Forelimb muscle (tissue), 1 donor: ENCODE data around the gene OR4D9. TPM values are rescaled to one million over a fixed set of nuclear protein-coding genes. Genes with fewer than 3 reads are reported as not detected.

Source experiments
- DNase-seq: peaks from one replicate; pipeline ENCODE4 v3.0.0-alpha.2; 2013; ENCODE audit warnings: low read depth
- polyA plus RNA-seq: library from polyadenylated mRNA; unstranded; fragments of 120-200 nt; gene quantifications from one replicate; pipeline ENCODE4 v1.2.1, GENCODE V29; 2013; ENCODE audit not compliant: insufficient read length

Gene OR4D9
- polyA plus RNA-seq, 1 donor, result 0.08 TPM

- DNase-seq, result peak; percentile 77
Observed at GRCh38 chr11:59550842-59551658, 39.7 kb downstream of the OR4D9 start.

DNA sequence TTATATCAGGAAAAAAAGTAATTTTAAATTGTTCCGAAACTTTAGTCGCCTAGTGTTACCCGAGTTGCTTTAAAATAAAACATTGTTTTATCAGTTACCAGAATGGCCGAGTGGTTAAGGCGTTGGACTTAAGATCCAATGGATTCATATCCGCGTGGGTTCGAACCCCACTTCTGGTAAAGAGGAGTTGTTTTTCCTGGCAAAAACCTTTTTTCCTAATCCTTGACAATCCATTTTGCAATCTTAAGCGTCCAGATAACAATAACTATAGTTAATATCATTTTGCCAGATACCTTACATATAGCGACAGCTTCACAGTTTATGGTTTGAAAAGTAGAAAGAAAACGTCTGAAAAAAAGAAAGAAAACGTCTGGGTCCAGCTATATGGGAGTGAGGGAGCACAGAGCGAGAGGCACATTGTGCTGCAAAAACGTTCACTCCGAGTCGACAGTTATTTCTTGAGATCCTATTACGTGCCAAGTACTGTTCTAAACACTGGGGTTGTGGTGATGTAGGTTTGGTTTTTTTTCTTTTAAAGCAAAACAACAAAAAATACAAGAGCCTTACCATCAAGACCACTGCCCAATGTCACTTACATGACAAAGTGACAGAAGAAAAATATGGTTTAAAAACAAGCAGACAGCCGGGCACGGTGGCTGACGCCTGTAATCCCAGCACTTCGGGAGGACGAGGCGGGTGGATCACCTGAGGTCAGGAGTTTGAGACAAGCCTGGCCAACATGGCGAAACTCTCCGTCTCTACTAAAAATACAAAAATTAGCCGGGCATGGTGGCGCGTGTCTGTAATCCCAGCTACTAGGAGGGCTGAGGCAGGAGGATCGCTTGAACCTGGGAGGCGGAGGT lies 40.6 kb downstream of the OR4D9 start:
- no peak for DNase-seq

DNA sequence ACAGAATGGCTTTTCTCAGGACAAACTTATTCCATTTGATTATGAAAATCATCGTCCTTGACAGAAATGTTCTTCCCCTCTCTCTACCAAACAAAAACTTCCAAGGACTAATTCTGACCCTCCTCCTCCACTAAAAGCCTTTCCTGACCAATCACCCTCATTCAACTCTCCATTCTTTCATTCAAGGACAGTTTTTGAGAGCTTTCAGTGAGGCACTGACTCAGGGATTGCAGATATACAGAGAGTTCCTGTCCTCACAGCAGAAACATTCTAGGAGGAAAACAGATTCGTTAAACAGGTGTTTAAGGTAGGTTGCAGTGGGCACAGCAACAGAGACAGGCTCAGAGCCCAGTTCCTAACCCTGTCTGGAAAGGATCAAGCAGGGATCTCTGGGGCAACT lies 41.5 kb downstream of the OR4D9 start:
- no peak for DNase-seq

GRCh38 chr11:59553323-59553722 lies 42.0 kb downstream of the OR4D9 start:
- DNase-seq, result no peak

DNA sequence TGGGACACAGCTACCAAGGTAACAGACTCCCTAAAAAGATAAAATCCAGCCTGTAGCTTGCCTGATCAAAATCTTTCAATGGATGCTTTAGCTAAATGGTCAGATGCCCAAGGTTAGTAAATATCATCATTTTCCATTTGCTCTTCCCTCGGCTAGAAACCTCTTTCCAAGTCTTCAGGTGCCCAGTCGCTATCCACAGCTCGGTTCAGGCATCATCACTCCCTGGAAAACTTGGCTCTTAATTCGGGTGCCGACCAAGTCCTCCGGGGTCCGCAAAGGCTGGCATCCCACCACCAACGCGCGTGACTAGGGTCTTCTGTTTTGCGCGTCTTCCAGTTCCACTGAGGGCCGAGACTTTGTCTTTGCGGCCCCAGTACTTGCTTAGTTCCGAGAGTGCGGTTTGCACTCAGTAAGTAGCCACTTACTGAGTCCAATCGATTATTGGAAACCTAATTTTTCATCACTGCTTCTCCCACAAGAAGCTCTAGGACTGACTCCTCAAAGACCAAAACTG lies 44.3 kb downstream of the OR4D9 start:
- DNase-seq, result no peak

- DNase-seq, result no peak
Observed at GRCh38 chr11:59556115-59556916, 45.0 kb downstream of the OR4D9 start.

- no peak for DNase-seq
Observed at GRCh38 chr11:59556917-59557348, 45.6 kb downstream of the OR4D9 start.

GRCh38 chr11:59558270-59558643 lies 46.9 kb downstream of the OR4D9 start:
- no peak for DNase-seq

GRCh38 chr11:59559886-59560285 lies 48.5 kb downstream of the OR4D9 start:
- no peak for DNase-seq

DNA sequence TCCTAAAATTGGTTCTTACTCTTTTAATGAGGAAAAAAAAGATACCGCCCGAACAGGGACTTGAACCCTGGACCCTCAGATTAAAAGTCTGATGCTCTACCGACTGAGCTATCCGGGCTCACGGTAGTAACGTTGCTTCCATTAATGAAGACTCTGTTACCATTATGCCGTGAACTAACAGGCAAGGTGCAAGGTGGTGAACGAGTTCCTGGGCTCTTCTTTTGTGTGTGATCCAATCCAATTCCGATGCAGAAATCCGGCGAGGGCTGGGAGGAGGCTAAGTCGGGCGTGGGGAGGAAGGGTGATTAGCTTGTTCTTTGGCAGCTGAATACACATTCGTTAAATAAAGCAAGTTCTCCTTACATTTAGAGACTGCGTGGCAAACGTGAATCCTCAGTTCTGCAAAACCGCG lies 49.0 kb downstream of the OR4D9 start:
- no peak for DNase-seq

DNA sequence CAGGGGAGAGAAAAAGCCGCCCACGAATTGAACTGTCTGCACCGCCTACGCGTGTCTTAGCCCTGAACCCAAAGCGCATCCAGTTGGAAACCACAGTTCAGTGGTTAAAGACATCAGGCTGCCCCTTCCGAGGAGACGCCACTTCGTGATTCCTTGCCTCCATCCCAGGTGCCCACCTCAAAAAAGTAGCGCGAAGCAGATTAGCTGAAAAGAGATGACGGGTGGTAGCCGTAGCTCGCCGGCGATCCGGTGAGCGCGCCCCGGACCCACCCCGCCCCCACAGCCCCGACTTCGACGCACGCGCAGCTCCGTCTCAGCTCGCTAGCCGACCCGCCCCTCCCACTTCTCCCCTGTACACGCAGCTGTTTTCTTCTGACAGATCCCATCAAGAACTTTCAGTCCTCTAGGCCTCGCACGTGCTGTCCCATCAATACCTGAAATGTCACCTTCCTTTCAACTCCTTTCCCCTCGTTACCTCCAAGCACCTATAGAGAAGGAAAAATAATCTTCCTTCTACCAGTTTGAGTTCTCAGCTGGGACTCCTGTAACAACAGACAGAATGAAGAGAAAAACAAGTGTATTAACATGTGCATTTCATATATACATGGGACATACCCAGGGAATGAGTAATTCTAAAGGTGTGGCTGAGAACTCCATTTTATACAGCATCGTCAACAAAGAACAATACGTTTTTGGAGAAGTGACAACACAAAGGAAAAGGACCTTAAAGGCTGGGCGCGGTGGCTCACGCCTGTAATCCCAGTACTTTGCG lies 49.5 kb downstream of the OR4D9 start:
- no peak for DNase-seq

- DNase-seq, result no peak
Observed at GRCh38 chr11:59562292-59562691, 51.0 kb downstream of the OR4D9 start.

Other genes starting within 250 kb of the OR4D9 start
- gene OR5AN1, start 152.6 kb upstream of the OR4D9 start, polyA plus RNA-seq, result not detected
- 0.03 TPM for gene OR5A2, start 85.1 kb upstream of the OR4D9 start, polyA plus RNA-seq
- not detected for gene OR5A1, start 75.1 kb upstream of the OR4D9 start, polyA plus RNA-seq
- gene OR4D6, start 54.6 kb upstream of the OR4D9 start, polyA plus RNA-seq, result not detected
- gene OR4D10, start 38.2 kb upstream of the OR4D9 start, polyA plus RNA-seq, result not detected
- not detected for gene OR4D11, start 8.0 kb upstream of the OR4D9 start, polyA plus RNA-seq
- gene OSBP, start 104.2 kb downstream of the OR4D9 start, polyA plus RNA-seq, result 50.5 TPM
- gene PATL1, start 157.5 kb downstream of the OR4D9 start, polyA plus RNA-seq, result 25.2 TPM
- gene OR10V1, start 202.3 kb downstream of the OR4D9 start, polyA plus RNA-seq, result not detected
- gene STX3, start 243.8 kb downstream of the OR4D9 start, polyA plus RNA-seq, result 4.7 TPM